Activated CD4-positive, alpha-beta T cell treated with anti-CD3 and anti-CD28 coated beads, Interleukin-2, amount 50 U/mL, for 4 hours (primary cell): ENCODE data around the gene LIMS2.

Source experiments
- DNase-seq, 2 experiments: peaks; one replicate each; pipeline ENCODE4 v3.0.0-alpha.2; 2020

The LIMS2 gene

DNA sequence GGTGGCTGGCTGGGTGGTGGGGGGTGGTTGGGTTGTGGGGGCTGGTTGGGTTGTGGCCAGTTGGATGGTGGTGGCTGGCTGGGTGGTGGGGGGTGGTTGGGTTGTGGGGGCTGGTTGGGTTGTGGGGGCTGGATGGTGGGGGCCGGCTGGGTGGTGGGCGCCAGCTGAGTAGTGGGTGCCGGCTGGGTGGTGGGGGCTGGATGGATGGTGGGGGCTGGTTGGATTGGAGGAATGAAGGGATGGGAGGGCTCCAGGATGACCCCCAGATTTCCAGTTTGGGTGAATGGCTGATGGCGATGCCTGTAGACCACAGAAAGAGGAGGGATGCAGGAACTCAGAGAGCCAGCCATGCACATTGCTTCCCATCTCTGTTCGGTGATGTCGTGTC, 56.1 kb downstream of the LIMS2 start:
- no peak for DNase-seq

DNA sequence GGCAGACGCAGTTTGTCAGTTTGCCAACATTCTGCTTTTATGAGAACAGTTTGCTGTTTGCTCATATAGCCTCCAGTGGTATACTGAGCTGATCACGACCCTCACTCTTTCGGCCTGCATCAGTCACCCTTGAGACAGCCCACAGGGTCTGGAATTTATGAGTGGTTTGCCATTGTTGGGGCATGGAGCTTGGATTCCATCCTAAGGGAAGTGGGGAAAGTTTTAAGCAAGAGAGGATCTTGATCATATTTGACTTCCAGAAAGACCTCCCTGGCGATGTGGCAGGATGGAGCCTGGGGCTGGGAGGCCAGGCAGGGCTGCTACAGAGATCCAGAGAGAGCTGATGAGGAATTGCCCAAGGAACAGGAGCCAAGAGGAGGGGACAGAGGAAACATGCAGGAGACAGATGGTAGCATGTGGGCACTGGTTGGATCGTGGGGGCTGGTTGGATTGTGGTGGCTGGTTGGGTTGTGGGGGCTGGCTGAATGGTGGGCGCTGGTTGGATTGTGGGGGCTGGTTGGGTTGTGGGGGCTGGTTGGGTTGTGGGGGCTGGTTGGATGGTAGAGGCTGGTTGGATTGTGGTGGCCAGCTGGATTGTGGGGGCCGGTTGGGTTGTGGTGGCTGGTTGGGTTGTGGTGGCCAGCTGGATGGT, 56.7 kb downstream of the LIMS2 start:
- no peak for DNase-seq

DNA sequence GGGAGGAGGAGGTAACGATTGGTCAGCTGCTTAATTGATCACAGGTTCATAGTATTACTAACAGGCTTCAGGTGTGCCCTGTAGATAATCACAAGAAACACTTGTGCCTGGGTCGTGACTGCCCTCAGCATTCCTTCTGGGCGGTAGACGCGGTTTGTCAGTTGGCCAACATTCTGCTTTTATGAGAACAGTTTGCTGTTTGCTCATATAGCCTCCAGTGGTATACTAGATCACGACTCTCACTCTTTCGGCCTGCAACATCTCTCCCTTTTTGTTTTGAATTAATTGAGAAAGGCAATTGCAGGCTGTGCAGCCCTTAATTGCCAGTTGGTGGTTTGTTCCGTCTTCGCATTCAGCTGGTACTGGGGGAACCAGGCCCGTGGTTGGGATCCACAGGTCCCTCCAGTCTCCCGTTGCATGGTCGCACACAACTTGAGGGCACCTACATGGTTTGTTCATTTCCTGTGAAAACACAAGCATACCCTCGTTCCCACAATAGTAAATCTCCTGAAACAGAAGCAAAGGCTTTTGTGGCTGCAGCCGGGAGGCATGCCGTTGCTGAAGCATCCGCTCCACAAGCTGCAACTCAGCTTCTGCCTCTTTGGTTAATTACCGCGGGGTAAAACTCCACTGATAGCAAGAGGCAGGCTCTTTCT, 59.7 kb downstream of the LIMS2 start:
- no peak for DNase-seq

DNA sequence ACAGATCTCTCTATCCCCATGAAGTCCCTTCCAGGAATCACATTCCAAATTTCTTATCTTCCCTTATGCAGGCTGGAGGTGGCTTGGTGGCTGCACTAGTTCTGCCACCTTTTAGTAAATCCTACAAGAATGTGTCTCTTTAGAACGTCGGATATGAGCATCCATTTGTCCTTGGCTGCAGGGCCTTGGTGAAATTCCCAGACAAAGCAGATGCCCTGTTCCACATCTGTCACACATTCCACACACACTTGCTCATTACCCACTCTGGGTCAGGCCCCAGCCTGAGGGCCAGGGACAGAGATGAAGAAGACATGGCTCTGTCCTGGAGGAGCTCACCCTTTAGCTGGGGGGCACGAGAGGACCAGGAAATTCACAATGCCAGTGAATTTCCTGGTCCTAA, 60.6 kb downstream of the LIMS2 start:
- no peak for DNase-seq

DNA sequence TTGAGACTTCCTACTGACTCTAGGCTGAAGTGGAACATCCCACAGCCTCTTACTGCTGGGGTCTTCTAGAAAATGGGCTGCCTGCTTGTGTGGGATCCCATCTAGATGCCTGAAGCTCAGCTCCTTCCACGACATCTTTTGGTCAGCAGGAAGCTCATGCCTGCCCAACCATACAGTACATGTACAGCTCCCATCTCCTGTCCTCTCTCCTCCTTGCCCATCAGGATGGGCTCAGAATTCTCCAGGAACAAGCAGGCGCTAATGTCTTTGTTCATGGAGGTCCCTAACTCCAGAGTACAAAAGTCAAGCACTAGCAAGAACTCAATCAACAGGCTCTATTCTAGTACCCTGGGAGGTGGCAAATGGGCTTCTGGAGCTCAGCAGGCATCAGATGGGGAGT, 61.1 kb downstream of the LIMS2 start:
- DNase-seq, result no peak

DNA sequence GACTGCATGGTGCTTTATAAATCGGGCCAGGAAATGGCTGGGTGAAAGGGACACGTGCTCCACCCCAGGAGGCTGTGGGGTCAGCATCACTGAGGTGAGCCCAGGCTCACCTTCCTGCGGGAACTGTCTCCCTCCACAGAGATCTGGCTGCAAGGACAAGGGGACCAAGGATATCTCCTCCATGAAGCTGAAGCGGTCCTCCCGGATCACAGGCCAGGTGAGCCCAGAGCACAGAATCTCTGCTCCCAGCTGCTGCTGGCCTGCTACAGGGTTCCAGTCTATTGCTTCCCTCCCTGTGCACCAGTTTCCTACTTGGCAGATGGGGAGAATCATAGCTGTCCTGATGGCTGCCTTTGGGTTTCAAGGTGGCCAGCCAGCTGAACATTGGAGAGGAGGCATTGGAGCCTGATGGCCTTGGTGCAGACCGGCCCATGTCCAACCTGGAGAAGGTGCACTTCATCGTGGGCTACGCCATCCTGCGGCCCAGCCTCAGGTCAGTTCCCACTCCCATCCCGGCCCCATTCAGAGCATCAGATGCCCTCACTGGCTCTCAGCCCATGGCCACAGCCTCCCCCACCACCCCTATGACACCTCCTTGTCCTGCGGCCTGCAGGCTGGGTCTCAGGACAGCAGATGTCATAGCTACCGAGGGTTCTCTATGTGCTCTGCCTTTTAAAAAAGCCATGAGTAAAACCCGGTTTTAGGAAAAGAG, 63.1 kb downstream of the LIMS2 start:
- no peak for DNase-seq

DNA sequence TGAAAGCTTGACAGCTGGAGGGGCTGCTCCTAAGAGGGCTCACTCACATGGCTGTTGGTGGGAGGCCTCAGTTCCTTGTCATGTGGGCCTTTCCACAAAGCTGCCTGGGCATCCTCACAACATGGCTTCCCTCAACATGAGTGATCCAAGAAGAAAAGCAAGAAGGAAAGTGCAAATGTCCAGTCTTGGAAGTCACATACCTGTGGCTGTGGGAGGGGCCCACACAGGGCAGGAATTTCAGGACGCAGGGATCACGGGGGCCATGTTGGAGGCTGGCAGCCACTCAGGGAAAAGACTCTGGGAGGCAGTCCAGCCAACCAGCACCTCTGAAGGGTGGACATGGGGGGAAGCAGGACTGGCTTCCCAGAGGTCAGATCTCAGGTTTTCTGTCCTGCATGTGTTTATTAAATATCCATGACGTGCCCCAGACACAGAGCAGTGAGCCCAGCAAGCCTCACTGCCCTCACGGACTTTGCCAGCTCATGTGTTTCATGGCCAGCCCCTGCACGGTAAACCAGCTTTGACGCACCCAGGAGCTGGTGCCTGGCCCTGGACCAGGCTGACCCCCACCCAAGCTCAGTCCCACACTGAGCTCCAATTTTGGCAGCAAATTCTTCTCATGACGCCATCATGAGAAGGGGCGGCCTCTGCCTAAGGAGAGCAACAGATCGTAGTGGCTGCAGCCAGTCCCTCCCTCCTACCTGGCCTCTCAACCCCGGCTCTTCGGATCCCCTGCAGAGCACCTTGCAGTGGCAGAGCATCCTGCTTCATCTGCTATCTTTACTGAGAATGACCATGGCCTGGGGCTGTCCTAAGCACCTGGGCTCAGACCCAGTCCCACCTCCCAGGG, 64.0 kb downstream of the LIMS2 start:
- DNase-seq, result no peak

DNA sequence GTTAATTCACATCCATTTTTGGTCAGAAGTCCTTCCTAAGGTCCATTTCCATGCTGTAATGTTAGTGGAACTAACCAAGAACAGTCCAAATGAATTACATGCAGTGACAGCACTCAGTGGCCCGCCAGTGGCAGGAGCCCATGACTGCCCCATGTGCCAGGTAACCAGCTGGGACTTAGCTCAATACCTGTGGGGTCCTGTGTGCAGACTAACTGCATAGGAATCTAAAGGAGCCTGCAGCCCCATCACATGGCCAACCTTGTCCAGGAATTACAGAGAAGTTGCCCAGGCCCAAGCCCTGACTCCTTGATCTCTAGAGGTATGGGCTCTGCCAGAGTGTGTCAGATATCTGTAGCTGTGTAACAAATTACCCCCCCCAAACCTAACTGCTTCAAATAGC, 64.8 kb downstream of the LIMS2 start:
- no peak for DNase-seq

DNA sequence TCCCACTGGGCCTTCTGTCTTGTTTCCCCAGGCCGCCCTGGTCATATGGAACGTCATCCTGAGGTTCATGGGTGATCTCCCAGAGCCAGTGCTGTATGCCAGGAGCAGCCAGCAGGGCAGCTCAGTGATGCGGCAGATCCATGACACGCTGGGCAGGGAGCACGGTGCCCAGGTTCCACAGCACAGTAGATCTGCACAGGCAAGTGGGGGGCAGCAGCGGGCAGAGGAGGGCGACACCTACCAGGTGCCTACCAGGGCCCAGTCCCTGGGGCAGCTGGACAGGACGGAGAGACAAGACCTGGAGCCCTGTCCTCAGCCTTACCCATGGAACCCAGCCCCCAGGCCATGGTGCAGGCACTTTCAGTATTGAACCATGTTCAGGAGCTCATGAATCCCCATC, 65.5 kb downstream of the LIMS2 start:
- DNase-seq, result no peak

DNA sequence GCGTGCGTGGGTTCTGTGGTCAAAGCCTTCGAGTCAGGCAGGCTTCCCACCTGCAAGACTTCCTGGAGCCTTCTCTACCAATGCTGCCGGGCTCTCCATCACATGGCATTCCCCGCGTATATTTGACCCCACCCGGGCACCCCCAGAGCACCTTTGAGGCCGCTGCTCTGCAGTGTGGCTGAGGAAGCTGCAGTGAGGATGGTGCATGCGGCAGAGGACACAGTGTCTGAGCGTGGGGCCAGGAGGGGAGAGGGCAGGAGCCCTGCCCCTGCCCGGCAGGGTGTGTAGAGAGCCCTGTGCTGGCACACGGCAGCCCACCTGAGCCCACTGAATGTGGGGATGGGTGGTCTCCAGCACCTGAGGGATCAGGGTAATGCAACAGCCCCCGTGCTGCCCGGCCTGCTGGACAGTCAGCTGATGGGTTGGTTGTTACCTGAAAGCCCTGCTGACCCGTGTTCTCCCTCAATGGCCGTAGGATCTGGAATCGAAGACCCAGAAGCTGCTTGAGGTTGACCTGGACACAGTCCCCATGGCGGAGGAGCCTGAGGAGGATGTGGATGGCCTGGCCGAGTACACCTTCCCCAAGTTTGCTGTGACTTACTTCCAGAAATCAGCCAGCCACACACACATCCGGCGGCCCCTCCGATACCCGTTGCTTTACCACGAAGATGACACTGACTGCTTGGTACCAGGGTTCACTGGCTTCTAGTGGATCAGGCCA, 66.1 kb downstream of the LIMS2 start:
- no peak for DNase-seq

DNA sequence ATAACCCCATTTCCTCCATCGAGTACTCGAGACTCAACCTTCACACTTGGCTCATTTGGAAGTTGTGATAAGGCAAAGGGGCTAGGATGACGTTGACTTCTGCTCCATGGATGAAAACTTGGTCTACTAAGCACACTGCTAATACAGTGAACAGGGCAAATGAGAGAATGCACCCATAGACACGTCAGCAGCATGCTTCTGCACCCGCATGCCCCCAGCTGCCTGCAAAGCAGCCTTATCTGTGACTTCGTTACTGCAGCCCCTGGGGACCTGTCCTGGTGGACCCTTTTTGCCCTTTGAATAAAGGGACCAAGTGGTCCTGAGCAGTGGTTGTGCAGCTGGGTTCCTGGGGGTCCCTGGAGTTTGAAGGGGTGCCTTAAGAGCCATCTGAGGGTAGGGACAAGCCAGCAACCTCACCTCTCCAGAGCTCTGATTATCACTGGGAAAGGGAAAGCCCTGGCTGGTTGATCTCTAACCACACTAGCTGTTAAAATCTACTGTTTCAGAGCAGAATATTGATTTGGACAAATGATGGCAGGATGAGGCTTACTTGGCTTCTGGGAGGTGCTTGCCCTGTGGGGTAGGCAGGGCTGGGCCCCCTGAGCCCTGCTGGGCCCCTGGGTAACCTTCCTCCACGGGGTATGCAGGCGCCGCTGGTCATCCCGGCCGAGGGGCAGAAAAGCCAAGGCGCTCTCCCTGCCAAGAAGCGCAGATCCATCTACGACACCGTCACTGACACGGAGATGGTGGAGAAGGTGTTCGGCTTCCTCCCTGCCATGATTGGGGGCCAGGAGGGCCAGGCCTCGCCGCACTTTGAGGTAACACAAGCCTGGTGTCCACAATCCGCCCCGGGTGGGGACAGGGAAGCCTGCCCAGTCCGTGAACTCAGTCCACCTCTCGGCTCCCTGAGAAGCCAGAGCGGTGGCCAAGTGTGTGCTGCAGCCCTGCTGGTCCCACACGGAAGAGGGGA, 67.0 kb downstream of the LIMS2 start:
- DNase-seq, result no peak

DNA sequence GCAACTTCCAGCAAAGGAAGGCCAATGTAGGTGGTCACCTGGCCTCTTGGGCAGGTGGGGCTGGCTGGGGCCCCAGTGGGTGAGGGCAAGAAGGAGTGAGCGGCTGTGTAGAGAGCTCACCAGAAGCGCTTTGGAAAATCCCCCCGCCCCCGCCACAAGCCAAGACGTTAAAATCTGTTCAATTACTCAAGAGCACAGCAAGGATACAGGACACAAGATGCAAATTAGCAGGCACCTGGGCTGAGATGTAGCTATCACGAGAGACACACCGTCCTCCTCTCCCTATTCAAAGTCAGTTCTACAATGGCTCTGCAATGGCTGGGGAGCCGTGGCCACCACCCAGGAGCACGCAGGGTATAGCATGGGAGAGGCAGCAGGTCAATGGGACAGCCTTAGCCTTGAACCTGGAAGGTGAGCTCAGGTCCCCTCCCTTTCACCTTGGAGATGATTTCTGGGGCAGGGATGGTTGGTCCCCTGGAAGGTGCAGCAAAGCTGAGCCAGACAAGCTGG, 67.9 kb downstream of the LIMS2 start:
- no peak for DNase-seq

DNA sequence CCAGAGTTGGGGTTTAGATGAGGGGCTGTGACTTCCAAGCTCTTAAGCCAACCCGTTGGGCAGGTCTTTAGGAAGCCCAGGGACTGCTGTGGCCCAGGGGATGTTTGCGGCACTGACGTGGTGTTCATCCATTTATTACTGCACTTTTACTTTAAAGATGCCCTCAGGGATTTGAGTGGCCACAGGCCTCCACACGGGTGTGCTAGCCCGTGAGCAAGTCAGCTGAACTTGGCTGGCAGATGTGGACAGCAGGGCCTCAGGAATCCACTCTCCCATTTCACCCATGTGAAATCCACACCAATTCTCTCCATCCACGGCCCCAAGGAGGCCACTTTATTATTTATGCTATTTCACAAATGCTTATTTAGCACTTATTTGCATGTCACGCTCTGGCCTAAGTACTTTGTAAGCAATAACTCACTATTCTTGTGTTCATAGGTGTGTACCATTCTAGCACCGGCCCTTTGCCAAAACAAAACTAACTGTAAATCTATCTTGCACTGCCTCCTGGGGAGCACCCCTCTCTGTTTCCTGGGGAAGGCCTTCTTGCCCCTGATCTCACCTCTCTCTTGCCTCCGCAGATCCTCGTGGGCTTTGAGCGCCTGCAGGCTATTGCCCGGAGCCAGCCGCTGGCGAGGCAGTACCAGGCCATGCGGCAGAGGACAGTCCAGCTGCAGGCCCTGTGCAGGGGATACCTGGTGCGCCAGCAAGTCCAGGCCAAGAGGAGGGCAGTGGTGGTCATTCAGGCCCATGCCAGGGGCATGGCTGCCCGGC, 68.5 kb downstream of the LIMS2 start:
- no peak for DNase-seq

DNA sequence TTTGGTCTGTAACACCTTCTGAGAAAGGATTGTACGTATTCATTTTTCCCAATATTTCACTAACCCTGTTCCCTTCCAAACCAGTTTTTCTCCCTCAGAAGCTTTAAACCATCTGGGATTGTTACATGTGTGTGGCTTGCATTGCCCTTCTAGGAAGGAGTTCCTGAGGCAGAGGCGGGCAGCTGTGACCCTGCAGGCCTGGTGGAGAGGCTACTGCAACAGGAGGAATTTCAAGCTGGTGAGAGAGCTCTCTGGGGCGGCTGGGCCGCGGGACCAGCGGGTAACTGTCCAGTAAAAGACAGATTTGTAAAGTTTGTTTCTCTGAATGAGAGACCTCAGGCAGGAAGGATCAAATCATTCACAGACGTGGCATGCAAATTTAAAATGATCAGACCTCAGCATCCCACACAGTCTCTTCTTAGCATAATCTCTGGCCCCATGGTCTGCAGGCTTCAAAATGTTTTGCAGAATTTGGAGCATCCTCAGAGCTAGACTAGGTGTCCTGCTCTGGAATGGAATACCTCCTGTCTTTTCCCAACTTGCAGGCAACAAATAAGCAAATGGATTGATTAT, 69.6 kb downstream of the LIMS2 start:
- no peak for DNase-seq

DNA sequence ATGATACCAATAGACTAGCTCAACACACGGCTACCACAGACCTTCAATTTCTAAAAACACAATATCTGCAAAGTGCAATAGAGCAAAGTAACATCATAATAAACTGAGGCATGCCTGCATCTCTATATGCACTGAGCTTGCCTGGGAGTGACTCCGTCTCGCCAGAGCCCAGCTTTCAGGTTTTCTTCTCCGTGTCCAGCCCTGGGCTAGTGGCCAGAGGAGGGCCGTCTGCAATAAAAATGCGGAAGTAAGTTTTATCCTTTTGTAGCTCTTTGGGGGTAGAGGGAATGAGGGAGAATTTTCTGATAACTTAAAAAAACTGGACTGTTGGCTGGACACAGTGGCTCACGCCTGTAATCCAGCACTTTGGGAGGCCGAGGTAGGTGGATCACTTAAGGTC, 70.3 kb downstream of the LIMS2 start:
- no peak for DNase-seq

DNA sequence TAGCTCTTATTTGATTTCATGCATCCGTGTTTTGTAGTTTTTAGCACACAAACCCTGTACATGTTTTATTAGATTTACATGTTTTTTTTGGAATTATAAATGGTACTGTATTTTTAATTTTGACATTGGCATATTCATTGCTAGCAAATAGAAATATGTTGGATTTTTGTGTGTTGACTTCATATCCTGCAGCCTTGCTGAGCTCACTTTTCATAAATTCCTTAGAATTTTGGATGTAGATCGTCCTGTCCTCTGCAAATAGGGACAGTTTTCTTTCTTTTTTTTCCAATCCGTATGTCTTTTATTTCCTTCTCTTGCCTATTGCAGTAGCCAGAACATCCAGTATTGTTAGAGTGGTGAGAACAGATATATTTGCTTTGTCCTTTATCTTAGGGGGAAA, 76.1 kb downstream of the LIMS2 start:
- DNase-seq, result no peak

DNA sequence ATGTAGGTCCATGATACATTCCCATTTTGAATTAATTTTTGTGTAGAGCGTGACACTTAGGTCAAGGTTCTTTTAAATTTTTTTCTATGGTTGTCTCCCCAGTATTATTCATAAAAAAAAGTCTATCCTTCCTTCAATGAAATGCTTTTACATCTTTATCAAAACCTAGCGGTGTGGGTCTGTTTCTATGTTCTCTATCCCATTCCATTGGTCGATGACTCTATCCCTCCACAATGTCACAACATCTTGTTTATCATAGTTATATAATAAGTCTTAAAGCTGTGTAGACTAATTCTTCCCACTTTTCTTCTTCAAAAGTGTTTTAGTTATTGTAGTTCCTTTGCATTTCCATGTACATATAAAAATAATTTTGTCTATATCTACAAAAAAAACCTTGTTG, 76.6 kb downstream of the LIMS2 start:
- DNase-seq, result no peak

DNA sequence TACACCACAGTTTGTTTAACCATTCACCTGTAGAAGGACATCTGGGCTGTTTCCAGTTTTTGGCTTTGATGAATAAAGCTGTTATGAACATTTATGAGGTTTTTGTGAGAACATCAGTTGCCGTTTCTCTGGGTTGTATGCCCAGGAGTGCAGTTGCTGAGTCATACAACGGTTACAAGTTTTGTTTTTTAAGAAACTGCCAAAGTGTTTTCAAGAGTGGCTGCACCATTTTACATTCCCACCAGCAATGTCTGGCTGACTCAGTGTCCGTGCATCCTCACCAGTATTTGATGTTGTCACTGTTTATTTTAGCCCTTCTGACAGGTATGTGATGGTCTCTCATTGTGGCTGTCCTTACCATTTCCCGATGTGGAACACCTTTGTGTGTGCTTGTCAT, 77.3 kb downstream of the LIMS2 start:
- no peak for DNase-seq

DNA sequence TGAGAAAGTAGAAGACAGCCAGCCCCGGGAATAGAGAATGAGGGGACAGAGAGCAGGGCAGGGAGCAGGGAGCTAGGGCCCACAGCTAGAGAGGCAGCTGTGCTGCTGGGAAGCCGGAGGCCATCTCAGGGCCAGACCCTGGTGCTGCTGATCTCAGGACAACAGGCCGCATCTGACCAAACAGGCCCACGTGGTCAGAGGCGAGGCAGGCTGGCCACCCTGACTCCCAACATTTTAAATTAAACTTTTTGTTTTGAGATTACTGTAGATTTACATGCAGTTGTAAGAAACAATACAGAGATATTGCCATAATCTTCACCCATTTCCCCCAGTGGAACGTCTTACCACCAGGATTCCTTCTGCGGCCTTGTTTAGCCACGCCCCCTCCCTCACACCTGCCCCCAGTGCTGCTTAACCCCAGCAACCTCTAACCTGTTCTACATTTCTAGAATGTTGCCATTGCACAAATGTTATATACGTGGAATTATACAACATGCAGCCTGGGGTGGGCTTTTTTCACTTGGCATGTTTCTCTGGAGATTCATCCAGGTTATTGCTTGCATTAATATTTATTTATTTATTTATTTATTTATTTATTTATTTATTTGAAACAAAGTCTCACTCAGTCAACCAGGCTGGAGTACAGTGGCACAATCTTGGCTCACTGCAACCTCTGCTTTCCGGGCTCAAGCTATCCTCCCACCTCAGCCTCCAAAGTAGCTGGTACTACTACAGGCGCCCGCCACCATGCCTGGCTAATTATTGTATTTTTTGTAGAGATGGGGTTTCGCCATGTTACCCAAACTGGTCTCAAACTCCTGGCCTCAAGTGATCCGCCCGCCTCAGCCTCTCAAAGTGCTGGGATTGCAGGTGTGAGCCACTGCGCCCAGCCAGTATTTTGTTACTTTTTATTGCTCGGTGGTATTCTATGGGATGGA, 78.0 kb downstream of the LIMS2 start:
- no peak for DNase-seq
